AG09309 (cell line): Measurements from ENCODE around the gene CNGA2.

ENCODE experiments used
- DNase-seq: peaks from one replicate; pipeline ENCODE4 v3.0.0-alpha.2; 2010; ENCODE audit warnings: low read depth
- H3K4me3 ChIP-seq: 2 replicates; pipeline ENCODE4 v1.5.1; 2011; ENCODE audit warnings: mild to moderate bottlenecking, low read depth, low read length, moderate library complexity; ENCODE audit not compliant: control insufficient read depth
- TF ChIP-seq, protein P1 (sequence below): IDR thresholded peaks from 2 replicates; pipeline ENCODE4 v1.5.1; 2011; ENCODE audit warnings: mild to moderate bottlenecking, low read depth, low read length, inconsistent platforms; ENCODE audit not compliant: insufficient read depth, control insufficient read depth; ENCODE audit errors: missing control alignments

CNGA2 gene

DNA sequence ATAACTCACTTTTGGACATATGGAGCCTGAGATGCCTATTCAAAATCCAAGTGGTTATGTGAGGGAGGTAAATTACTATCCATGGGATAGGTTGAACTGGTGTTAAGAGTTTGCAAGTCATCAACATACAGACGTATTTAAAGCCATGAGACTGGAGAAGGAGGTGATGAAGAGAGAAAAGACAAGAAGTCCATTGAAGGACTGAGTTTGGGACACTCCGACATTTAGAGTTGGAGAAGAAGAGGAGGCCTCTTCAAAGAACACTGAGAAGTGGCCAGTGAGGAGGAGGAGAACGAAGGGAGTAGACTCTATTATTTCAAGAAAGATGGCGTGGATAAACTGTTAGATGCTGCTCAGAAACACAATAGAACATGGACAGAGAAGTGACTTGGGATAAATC, at the start of gene CNGA2:
Gene CNGA2, plus strand, starts transcription at position 301 of the 400 bp plus-strand sequence. CDS start 3,738 bp downstream, outside the sequence.
- no peak for DNase-seq
- TF ChIP-seq, protein P1, sequence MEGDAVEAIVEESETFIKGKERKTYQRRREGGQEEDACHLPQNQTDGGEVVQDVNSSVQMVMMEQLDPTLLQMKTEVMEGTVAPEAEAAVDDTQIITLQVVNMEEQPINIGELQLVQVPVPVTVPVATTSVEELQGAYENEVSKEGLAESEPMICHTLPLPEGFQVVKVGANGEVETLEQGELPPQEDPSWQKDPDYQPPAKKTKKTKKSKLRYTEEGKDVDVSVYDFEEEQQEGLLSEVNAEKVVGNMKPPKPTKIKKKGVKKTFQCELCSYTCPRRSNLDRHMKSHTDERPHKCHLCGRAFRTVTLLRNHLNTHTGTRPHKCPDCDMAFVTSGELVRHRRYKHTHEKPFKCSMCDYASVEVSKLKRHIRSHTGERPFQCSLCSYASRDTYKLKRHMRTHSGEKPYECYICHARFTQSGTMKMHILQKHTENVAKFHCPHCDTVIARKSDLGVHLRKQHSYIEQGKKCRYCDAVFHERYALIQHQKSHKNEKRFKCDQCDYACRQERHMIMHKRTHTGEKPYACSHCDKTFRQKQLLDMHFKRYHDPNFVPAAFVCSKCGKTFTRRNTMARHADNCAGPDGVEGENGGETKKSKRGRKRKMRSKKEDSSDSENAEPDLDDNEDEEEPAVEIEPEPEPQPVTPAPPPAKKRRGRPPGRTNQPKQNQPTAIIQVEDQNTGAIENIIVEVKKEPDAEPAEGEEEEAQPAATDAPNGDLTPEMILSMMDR = no peak
- no peak within 1 kb of the TSS for H3K4me3 ChIP-seq

DNA sequence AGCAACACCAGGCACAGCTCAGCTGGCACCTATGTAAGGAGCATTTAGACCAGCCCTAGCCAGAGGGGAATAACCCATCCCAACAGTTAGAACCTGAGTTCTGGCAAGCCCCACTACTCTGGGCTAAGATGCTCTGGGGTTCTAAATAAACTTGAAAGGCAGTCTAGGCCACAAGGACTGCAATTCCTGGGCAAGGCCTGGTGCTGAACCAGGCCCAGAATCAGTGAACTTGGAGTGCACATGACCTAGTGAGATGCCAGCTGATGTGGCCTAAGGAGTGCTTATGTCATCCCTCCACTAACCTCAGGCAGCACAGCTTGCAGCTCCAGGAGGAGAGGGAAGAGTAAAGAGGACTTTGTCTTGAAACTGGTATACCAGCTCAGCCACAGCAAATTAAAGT, 46.9 kb upstream of the CNGA2 start:
- no peak overlapping the region for H3K4me3 ChIP-seq
- no peak for DNase-seq
- TF ChIP-seq, protein P1 = no peak

DNA sequence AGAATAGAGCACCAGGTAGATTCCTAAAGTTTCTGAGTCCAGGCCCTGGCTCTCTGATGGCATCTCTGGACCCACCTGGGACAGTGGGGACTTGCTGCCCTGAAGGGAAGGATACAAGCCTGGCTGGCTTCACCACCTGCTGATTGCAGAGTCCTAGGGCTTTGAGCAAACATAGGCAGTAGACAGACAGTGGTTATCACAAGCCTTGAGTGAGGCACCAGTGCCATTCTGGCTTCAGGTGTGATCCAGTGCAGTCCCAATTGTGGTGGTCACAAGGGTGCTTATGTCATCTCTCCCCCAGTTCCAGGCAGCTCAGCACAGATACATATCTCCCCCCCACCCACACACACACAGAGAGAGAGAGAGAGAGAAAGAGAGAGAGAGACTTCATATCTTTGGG, 45.9 kb upstream of the CNGA2 start:
- H3K4me3 ChIP-seq = no peak overlapping the region
- TF ChIP-seq, protein P1 = no peak
- DNase-seq = no peak

DNA sequence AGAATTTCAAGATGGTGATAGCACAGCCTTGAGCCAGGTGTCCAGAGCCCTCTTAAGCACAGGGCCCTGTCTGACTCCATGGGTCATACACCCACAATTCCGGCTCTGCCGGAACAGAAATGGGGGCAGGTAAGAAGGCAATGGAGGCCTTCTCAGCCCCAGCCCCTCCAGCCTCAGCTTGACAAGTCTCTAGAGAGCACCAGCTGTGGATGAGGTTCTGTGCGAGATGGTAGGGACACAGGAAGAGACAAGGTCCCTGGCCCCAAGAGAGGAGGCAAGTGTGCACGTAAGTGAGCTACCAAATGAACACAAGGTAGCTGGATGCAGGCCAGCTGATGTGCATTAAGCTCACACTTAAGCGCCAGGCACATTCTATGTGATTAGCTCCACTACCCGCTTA, 41.7 kb upstream of the CNGA2 start:
- TF ChIP-seq, protein P1 = no peak
- no peak overlapping the region for H3K4me3 ChIP-seq
- DNase-seq = no peak

DNA sequence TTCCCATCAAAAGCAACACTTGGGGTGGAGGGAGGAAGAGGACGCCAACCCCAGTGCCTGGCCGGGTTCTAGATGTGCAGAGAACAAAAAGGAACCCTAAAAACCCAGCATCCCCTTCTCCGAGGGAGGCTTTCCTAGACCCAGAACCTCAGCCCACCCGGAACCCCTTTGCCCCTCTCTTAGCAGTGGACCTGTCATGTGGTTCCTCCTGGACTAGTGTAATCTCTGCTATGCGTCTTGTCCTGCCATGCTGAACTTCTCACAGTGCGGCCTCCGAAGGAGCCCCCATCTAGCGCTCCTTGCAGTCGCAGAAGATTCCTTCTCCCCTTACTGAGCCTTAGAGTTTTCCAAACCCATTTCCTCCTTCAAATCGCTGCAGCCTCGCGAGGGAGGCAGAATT, 40.4 kb upstream of the CNGA2 start:
- H3K4me3 ChIP-seq = no peak overlapping the region
- TF ChIP-seq, protein P1 = no peak
- DNase-seq = no peak

DNA sequence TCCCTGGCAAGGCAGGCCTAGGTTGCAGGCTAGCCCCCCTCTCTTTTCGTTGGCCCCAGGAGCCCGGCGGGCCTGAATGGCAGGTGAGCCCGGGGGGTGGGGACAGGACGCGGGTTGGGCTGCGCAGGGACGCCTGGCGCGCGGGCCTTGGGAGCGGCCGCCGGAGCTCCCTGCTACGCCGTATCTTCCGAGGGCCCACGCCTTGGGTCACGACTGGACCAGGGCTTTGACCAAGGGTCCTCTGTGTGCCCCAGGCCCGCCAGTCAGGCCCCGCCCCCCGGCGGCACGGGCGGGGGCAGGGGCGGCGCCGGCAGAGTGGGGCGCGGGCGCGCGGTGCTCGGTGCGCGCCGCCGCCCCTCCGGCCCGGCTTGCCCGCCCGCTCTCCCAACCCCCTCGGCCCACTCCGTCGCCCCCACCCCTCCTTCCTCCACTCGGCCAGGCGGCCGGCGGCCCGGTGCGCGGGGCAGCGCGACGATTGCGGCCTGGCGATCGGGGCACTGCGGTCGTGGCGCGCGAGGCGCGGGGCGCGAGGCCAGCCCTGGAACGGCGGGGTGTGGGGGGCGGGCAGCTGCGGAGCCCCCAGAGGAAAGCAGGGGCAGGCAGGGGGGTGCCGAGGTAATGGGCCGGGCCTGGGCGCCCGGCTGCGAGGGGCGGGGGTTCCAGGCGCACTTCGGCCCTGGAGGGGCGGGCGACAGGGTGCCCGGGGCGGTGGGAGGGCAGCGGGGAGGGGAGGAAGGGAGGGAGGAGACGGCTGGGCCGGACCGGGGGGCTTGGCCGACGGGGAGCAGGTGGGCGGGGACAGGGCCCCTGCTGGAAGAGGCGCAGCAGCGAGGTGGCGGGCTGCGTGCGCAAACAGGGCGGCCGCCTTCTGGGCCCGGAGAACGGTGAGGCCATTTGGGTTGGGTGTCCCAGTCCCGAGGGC, 39.6 kb upstream of the CNGA2 start, which contains the start of gene PRRG3:
Gene PRRG3, plus strand, starts transcription at position 798 of the 922 bp plus-strand sequence. CDS start 3,357 bp downstream, outside the sequence.
- no peak for DNase-seq
- no peak within 1 kb of the TSS for H3K4me3 ChIP-seq

More for the DNA sequence above, 39.6 kb upstream of the CNGA2 start, which contains the start of gene PRRG3:
- TF ChIP-seq, protein P1 = no peak
